ENCODE results near the gene FN1.

Gene FN1

GRCh38 chr2:215441560-215442400 lies 5.9 kb upstream of the FN1 start:
- no peak for DNase-seq (ENCODE audit: low read depth)

GRCh38 chr2:215439980-215440512 lies 4.2 kb upstream of the FN1 start:
- no peak for DNase-seq (ENCODE audit: low read depth)

- DNase-seq (ENCODE audit: low read depth): no peak
These were observed 3.5 kb upstream of the FN1 start for GRCh38 chr2:215439404-215439803.

DNA sequence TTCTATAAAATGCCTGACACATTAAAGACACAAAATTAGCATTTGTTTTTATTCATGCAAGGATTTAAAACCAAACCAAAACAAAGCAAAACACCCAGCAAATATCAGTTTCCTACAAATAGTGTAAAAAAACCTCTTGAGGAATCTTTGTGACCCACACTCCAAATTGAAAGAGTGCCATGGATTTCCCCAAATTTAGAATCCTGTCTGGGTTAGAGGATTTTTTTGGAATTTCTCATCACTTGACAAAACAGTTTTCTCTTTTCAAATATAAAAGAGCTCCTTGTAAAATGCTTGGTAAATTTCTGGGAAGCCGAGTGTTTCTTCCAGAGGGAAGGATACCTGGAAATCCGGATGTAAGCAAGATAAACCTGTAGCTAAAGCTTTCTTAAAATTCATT lies 1.7 kb upstream of the FN1 start:
- DNase-seq (ENCODE audit: low read depth): no peak

- DNase-seq (ENCODE audit: low read depth): no peak
These were observed 1.1 kb upstream of the FN1 start for GRCh38 chr2:215436705-215437565.

- DNase-seq (ENCODE audit: low read depth): no peak
These were observed 493 bp downstream of the FN1 start for GRCh38 chr2:215435280-215435869.

DNA sequence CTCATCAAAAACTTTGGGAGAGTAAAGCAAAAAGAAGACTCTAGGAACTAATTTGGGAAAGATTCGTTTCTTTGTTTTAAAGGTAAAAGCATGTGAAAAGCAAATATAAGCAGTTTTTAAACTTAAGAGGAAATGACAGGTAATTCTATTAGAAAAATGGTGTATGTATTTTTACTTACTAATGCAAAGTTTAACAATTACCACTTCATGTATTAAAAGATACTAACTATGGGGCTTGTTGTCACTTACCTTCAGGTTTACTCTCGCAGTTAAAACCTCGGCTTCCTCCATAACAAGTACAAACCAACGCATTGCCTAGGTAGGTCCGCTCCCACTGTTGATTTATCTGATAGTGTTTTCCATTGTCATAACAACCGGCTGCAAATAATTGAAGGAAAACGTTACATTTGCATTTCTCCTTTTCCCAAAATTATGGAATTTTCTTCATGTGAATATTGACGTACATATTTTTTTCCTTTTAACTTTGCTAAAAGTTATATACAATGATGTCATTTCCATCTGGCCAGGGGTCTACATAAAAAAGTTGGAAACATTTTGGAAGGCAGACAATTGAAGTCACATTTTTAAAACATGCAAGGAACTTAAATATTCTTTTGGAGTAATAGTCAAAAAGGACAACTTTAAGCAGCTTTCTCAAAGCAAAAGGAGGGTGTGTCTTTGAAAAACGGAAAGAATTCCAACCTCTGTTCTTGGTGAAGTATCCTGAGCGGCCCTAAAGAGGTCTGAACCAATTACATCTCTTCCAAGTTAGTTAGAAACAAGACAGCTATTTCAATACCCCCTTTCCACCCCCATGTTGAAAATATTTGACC lies 1.2 kb downstream of the FN1 start:
- DNase-seq (ENCODE audit: low read depth): no peak

GRCh38 chr2:215432759-215433594 lies 2.9 kb downstream of the FN1 start:
- DNase-seq (ENCODE audit: low read depth): no peak

DNA sequence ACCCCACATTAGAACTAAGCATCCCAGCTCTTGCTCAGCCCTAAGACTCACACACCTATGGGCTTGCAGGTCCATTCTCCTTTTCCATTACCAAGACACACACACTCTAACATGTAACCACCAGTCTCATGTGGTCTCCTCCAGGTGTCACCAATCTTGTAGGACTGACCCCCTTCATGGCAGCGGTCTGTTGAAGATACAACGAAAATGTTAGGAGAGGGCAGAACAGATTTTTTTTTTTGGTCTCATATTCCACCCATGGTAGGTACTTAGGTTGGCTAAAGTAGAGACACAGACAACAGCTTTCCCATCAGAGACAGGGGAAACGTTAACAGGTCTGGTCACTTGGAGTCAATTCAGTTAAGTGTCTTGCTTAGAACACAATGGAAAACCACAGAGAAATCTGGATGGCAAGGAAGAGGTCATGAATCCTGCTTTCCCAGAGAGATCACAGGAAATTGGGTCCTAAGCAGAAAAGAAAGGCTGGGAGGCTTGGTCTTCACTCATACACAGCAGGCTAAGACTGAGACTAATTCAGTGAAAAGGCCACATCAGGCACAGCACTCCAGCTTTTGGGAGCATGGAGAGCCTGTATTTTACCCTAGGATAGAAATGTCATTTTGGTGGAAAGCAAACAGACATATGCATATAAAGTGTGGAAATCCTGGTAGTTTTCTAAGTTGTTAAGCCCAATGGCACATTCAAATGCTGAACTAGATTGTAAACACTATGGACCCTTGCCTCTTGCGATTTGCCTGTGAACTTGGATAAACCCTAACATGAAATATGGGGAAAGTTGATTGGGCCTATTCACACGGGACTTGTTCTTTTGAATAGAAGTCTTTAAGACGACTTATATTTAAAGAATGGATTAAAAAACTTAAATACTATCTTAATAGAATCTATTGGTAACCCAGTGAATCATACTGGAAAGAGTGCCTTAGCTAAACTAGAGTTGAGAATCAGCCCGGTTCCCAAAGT lies 3.8 kb downstream of the FN1 start:
- no peak for DNase-seq (ENCODE audit: low read depth)

DNA sequence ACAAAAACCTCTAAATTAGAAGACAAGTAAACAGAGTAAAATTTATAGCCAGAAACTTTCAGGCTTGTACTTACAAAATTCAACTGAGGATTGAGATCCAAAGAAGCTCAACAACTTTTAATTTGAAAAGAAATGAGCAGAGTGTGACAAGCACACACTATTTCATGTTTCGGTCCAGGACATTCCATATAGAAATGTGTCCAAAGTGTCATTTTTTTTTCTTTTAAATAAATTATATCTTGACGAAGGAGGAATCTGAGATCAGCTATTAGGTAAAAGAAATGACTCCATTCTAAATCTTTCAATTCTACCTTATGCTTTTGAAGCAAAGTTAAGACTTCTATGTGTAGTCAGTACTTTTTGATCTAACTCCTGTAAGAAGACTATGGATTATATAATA lies 4.6 kb downstream of the FN1 start:
- DNase-seq (ENCODE audit: low read depth): no peak

DNA sequence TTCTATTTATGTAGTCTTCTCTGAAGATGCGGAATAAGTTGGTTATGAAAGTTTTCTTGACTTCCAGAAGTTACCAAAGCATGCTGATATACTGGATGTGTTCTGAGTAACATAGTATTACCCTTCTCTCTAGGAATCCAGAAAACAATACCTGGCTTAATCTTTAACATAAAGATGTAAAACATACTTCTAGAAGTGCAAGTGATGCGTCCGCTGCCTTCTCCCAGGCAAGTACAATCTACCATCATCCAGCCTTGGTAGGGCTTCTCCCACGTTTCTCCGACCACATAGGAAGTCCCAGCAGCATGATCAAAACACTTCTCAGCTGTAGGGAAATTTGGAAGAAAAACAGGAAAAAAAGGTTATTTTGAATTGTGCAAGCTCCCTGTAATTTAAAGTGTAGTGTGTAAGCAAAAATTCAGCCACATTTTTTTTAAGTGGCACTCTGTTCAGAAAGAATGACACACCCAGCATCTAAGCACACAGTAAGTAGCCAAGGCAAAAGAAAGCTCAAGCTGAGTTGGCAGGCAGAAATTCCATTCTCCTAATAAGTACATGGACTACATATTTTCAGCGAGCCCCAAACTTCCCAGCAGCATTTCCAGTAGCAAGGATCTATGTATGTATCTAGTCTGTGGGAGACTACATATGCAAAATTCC lies 5.2 kb downstream of the FN1 start:
- DNase-seq (ENCODE audit: low read depth): no peak

DNA sequence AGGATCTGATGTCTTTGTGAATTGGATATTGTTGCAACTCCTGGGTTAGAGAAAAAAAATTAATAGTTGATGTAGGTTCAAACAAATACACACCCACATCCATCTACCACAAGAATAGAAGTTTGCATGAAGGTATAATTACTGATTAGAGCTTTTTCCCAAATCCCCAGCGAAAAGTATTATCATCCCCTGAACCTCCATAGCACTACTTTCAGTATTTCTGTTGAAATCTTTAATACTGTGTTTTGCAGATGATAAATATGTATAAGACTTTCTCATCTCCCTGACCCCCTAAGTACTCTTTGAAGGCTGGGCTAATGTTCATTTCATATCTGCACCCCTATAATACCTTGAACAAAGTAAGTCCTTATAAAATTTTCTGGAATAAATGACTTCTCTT lies 6.4 kb downstream of the FN1 start:
- DNase-seq (ENCODE audit: low read depth): no peak

- DNase-seq (ENCODE audit: low read depth): no peak
These were observed 7.6 kb downstream of the FN1 start for GRCh38 chr2:215428060-215428910.

DNA sequence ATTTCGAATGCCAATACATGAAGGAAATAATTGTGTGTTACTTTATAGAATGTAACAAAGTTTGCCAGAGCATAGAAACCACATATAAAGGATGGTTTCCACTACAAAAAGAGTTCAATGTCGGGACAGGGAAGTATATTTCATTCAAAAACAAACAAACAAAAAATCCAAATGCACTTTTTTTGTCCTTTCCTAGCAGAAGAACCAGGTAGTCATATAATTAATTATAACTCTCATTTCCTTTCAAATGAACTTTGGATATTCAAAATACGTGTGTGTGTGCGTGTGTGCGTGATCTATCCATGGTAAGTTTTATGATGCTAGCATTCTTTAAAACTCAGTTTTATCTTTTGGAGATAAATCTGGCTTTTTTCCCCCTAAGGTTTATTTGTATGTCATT lies 8.3 kb downstream of the FN1 start:
- DNase-seq (ENCODE audit: low read depth): no peak

GRCh38 chr2:215425021-215425782 lies 10.7 kb downstream of the FN1 start:
- DNase-seq (ENCODE audit: low read depth): no peak

GRCh38 chr2:215423928-215424540 lies 11.8 kb downstream of the FN1 start:
- no peak for DNase-seq (ENCODE audit: low read depth)

- DNase-seq (ENCODE audit: low read depth): no peak
These were observed 12.6 kb downstream of the FN1 start for GRCh38 chr2:215423234-215423633.

Measured in CMK (cell line).